Mesenchymal stem cell (in vitro differentiated cells and primary cell): ENCODE data around the gene ITIH1.

Experiments used
- DNase-seq: peaks from one replicate; pipeline ENCODE4 v3.0.0-alpha.2; 2013
- H2AFZ ChIP-seq: one replicate; pipeline ENCODE4 v1.6.1; 2013; ENCODE audit warnings: low read depth, mild to moderate bottlenecking, control low read depth, inconsistent platforms, low read length, moderate library complexity
- H2AK5ac ChIP-seq: 2 replicates; pipeline ENCODE4 v1.6.1; 2013; ENCODE audit warnings: low read length, moderate library complexity, mild to moderate bottlenecking, inconsistent platforms; ENCODE audit not compliant: severe bottlenecking
- H2BK120ac ChIP-seq: one replicate; pipeline ENCODE4 v1.6.1; 2013; ENCODE audit warnings: low read depth, mild to moderate bottlenecking, inconsistent platforms, low read length, moderate library complexity
- H2BK12ac ChIP-seq, 2 experiments: one replicate each; pipeline ENCODE4 v1.6.1; 2013; ENCODE audit warnings: inconsistent platforms in 2 of 2, low read length in 2 of 2, mild to moderate bottlenecking in 2 of 2, moderate library complexity in 2 of 2, control low read depth in 1 of 2
- H2BK15ac ChIP-seq: one replicate; pipeline ENCODE4 v1.6.1; 2013; ENCODE audit warnings: mild to moderate bottlenecking, low read depth, inconsistent platforms; ENCODE audit not compliant: poor library complexity, severe bottlenecking
- H2BK5ac ChIP-seq: 2 replicates; pipeline ENCODE4 v1.6.1; 2013; ENCODE audit warnings: low read depth, mild to moderate bottlenecking, low read length, control low read depth, inconsistent platforms; ENCODE audit not compliant: poor library complexity, severe bottlenecking
- H3K14ac ChIP-seq, 2 experiments: one replicate each; pipeline ENCODE4 v1.6.1; 2013; ENCODE audit warnings: inconsistent platforms in 2 of 2, low read length in 2 of 2, control low read depth in 1 of 2, mild to moderate bottlenecking in 1 of 2, moderate library complexity in 1 of 2
- H3K18ac ChIP-seq, 2 experiments: one replicate each; pipeline ENCODE4 v1.6.1; 2013; ENCODE audit warnings: inconsistent platforms in 2 of 2, low read length in 2 of 2, control low read depth in 1 of 2, low read depth in 1 of 2, mild to moderate bottlenecking in 1 of 2
- H3K23ac ChIP-seq, 2 experiments: one replicate each; pipeline ENCODE4 v1.6.1; 2013; ENCODE audit warnings: inconsistent platforms in 2 of 2, low read length in 2 of 2, mild to moderate bottlenecking in 2 of 2, moderate library complexity in 2 of 2, control low read depth in 1 of 2
- H3K27ac ChIP-seq: 2 replicates; pipeline ENCODE4 v1.5.1; 2013; ENCODE audit warnings: mild to moderate bottlenecking, moderate library complexity, low read length, control low read depth, inconsistent platforms; ENCODE audit not compliant: poor library complexity, severe bottlenecking
- H3K27me3 ChIP-seq, 2 experiments: 2 replicates each; pipeline versions ENCODE4 v1.6.1 to v1.7.0; 2013; ENCODE audit warnings: low read length in 2 of 2, mild to moderate bottlenecking in 2 of 2, moderate library complexity in 2 of 2, control low read depth in 1 of 2, inconsistent platforms in 1 of 2; ENCODE audit not compliant: control insufficient read depth in 1 of 2, insufficient read depth in 1 of 2
- H3K36me3 ChIP-seq, 2 experiments: 2 replicates each; pipeline versions ENCODE4 v1.6.1 to v1.7.0; 2013; ENCODE audit warnings: low read length in 2 of 2, control low read depth in 1 of 2, inconsistent platforms in 1 of 2, low read depth in 1 of 2, mild to moderate bottlenecking in 1 of 2; ENCODE audit not compliant: insufficient read depth in 2 of 2, control insufficient read depth in 1 of 2
- H3K4ac ChIP-seq, 2 experiments: one replicate each; pipeline ENCODE4 v1.6.1; 2013; ENCODE audit warnings: inconsistent platforms in 2 of 2, low read length in 2 of 2, mild to moderate bottlenecking in 2 of 2, moderate library complexity in 2 of 2, control low read depth in 1 of 2, low read depth in 1 of 2
- H3K4me1 ChIP-seq: 2 replicates; pipeline ENCODE4 v1.6.1; 2013; ENCODE audit warnings: low read depth, low read length, control low read depth; ENCODE audit not compliant: control insufficient read depth, insufficient read depth
- H3K4me2 ChIP-seq: 2 replicates; pipeline ENCODE4 v1.6.1; 2013; ENCODE audit warnings: low read length, mild to moderate bottlenecking, inconsistent platforms; ENCODE audit not compliant: poor library complexity, severe bottlenecking
- H3K4me3 ChIP-seq, 2 experiments: 2 replicates each; pipeline versions ENCODE4 v1.5.1 to v1.7.0; 2013; ENCODE audit warnings: low read length in 2 of 2, mild to moderate bottlenecking in 2 of 2, control low read depth in 1 of 2, low read depth in 1 of 2; ENCODE audit not compliant: insufficient read depth in 1 of 2
- H3K79me1 ChIP-seq: replicated peaks from 2 replicates; pipeline ENCODE4 v1.6.1; 2013; ENCODE audit warnings: mild to moderate bottlenecking, control low read depth, low read length, inconsistent platforms; ENCODE audit not compliant: poor library complexity, severe bottlenecking
- H3K9ac ChIP-seq: 2 replicates; pipeline ENCODE4 v1.7.0; 2013; ENCODE audit warnings: mild to moderate bottlenecking, low read length, moderate library complexity
- H3K9me3 ChIP-seq: 2 replicates; pipeline ENCODE4 v1.7.0; 2013; ENCODE audit warnings: mild to moderate bottlenecking, low read length; ENCODE audit not compliant: control insufficient read depth
- H4K8ac ChIP-seq: one replicate; pipeline ENCODE4 v1.6.1; 2013; ENCODE audit warnings: inconsistent platforms, mild to moderate bottlenecking, low read length, moderate library complexity
- H4K91ac ChIP-seq: one replicate; pipeline ENCODE4 v1.6.1; 2013; ENCODE audit warnings: mild to moderate bottlenecking, low read length, inconsistent platforms
- WGBS: methylation state at CpG from one replicate; pipeline ENCODE4 v1.1.7; 2013; ENCODE audit warnings: mixed read lengths; 5-methylcytosine and 5-hydroxymethylcytosine counted together

The ITIH1 gene

DNA sequence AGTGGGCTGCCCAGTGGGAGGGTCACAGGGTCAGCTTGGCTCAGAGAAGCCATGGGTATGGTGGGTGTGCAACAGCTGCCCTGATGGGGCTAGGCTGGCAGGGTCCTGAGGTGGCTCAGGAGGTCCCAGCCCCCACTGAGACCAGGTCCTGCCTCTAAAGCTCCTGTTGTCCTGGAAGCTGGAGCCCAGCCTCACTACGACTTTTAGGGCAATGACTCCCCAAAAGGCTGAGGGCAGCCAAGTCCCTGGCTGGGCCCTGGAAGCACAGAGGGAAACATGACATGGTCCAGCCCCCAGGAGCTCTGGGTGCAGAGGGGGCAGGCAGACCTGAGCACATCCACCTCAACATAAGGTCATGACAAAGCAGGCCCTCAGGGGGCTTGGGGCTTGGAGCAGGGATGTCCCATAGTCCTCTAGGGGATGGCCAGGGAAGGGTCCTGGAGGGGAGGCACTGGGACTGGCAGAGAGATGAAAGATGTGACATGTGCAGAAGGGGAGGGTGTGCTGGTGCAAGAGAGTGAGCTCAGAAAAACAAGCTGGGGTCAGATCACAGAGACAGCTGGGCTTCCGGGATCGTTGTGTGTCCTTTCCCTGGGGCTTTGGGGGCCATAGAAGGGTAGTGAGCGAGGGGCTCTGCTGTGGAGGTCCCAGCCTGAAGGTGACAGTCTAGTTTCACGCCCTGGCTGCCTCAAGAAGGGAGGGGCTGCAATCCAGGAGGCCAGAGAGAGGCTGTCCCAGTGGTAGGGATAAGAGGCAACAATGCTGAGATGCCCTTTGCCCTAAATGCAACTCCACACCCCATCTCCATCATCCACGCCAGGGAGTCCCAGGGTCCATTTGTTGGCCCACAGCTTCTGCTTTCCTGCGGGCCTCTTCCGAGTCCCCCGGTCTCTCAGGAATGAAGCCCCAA lies 16.6 kb downstream of the ITIH1 start:
- H2AFZ ChIP-seq: no peak overlapping the region

DNA sequence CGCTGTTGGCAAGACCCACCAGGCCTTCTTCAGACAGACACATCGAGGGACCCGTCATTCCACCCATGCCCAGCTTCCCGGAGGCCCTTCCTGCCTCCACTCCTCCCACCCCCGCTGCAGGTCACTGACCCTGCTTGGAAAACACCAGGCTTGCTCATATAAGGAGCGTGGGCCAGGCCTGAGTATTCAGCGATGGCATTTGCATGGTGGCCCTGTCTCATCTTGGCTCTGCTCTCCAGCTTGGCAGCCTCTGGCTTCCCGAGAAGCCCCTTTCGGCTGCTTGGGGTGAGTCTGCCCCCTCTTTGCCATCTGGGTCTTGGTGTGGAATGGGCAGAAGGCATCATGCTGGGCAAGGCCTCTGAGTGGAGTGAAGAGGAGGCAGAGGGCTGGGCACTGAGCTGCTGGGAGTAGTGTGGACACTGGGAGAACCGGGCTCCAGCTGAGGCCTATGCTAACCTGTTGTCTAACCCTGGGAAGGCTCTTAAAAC lies 17.3 kb downstream of the ITIH1 start, which contains the start of gene ITIH3:
Gene ITIH3, plus strand, starts transcription at position 185 of the 488 bp plus-strand sequence. Its CDS starts 8 bp downstream, at position 193.
- peaks cover 0 to 5% of the 10 kb centered on the region in 2 experiments for H3K36me3 ChIP-seq
- H3K27me3 ChIP-seq: peaks cover 8 to 33% of the 10 kb centered on the region in 2 experiments
- no peaks in the 10 kb centered on the region for H3K79me1 ChIP-seq
- no peaks in the 10 kb centered on the region for H3K9me3 ChIP-seq
- no peak within 1 kb of the TSS for H3K14ac ChIP-seq
- no peak within 1 kb of the TSS for H2BK15ac ChIP-seq
- peaks cover 3% of the 10 kb centered on the region for H3K4me1 ChIP-seq
- no peak within 1 kb of the TSS for H3K4me3 ChIP-seq
- H3K4ac ChIP-seq: no peak within 1 kb of the TSS
- H4K91ac ChIP-seq: no peak within 1 kb of the TSS
- no peak within 1 kb of the TSS for H2BK12ac ChIP-seq
- H2BK120ac ChIP-seq: no peak within 1 kb of the TSS
- H3K23ac ChIP-seq: peak within 1 kb of the TSS in 1 of 2 experiments; percentile 23
- WGBS: 83% methylated on average over 10 of the region's 10 CpGs
- no peak within 1 kb of the TSS for H4K8ac ChIP-seq
- H3K27ac ChIP-seq: no peak within 1 kb of the TSS
- H3K4me2 ChIP-seq: no peak within 1 kb of the TSS
- no peak within 1 kb of the TSS for H2BK5ac ChIP-seq
- no peak within 1 kb of the TSS for H2AFZ ChIP-seq
- no peak within 1 kb of the TSS for H3K9ac ChIP-seq
- DNase-seq: no peak
- no peak within 1 kb of the TSS for H2AK5ac ChIP-seq
- no peak within 1 kb of the TSS for H3K18ac ChIP-seq

More for the DNA sequence above, 16.6 kb downstream of the ITIH1 start:
- H3K4me3 ChIP-seq: no peak overlapping the region
- no peak overlapping the region for H3K9ac ChIP-seq
- H3K18ac ChIP-seq: no peak overlapping the region
- H3K4me2 ChIP-seq: no peak overlapping the region
- no peak overlapping the region for H4K91ac ChIP-seq
- no peak overlapping the region for H3K14ac ChIP-seq
- H2BK12ac ChIP-seq: no peak overlapping the region
- peaks cover 3% of the 10 kb centered on the region for H3K4me1 ChIP-seq
- H2BK15ac ChIP-seq: no peak overlapping the region
- WGBS: 68% methylated on average over 9 of the region's 9 CpGs
- no peak overlapping the region for H4K8ac ChIP-seq
- no peak overlapping the region for H3K27ac ChIP-seq
- H2BK120ac ChIP-seq: no peak overlapping the region
- H3K4ac ChIP-seq: no peak overlapping the region
- H3K79me1 ChIP-seq: no peaks in the 10 kb centered on the region
- H3K23ac ChIP-seq: peak overlapping the region in 1 of 2 experiments; percentile 23
- no peaks in the 10 kb centered on the region for H3K9me3 ChIP-seq
- H3K27me3 ChIP-seq: peaks cover 8 to 40% of the 10 kb centered on the region in 2 experiments
- H2AK5ac ChIP-seq: no peak overlapping the region
- H3K36me3 ChIP-seq: peaks cover 0 to 5% of the 10 kb centered on the region in 2 experiments
- H2BK5ac ChIP-seq: no peak overlapping the region
- DNase-seq: no peak

- H3K9ac ChIP-seq: no peak overlapping the region
- H2AK5ac ChIP-seq: no peak overlapping the region
- H3K4me3 ChIP-seq: no peak overlapping the region
- no peak overlapping the region for H2BK15ac ChIP-seq
- peaks cover 3% of the 10 kb centered on the region for H3K4me1 ChIP-seq
- H3K14ac ChIP-seq: no peak overlapping the region
- no peak overlapping the region for H4K91ac ChIP-seq
- H3K27me3 ChIP-seq: peaks cover 5 to 29% of the 10 kb centered on the region in 2 experiments
- no peaks in the 10 kb centered on the region for H3K79me1 ChIP-seq
- H3K4me2 ChIP-seq: no peak overlapping the region
- H4K8ac ChIP-seq: no peak overlapping the region
- WGBS: 86% methylated on average over 9 of the region's 9 CpGs
- no peak overlapping the region for H2BK12ac ChIP-seq
- no peak overlapping the region for H2BK5ac ChIP-seq
- no peaks in the 10 kb centered on the region for H3K9me3 ChIP-seq
- H3K36me3 ChIP-seq: peaks cover 0 to 5% of the 10 kb centered on the region in 2 experiments
- no peak for DNase-seq
- H2BK120ac ChIP-seq: no peak overlapping the region
- no peak overlapping the region for H3K23ac ChIP-seq
- no peak overlapping the region for H3K4ac ChIP-seq
- H3K18ac ChIP-seq: no peak overlapping the region
- no peak overlapping the region for H3K27ac ChIP-seq
- H2AFZ ChIP-seq: no peak overlapping the region
Measured at GRCh38 chr3:52795298-52795900, 18.0 kb downstream of the ITIH1 start.

DNA sequence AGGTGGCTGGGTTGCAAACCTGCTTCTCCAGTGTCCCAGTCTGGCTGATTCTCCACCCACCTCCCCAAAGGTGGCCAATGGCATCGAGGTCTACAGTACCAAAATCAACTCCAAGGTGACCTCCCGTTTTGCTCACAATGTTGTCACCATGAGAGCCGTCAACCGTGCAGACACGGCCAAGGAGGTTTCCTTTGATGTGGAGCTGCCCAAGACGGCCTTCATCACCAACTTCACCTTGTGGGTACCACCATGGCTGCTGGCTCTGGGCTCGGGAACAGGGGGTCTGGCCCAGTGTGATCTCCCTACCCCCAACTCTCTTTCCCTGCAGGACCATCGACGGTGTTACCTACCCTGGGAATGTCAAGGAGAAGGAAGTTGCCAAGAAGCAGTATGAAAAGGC lies 19.0 kb downstream of the ITIH1 start:
- Histone ChIP-seq H3K4me1 (peaks cover 1% of the 10 kb centered on the region), H3K18ac (no peak overlapping the region), H3K27ac (no peak overlapping the region), H4K8ac (no peak overlapping the region), H2BK12ac (no peak overlapping the region), H3K23ac (no peak overlapping the region), H3K4me2 (no peak overlapping the region), H3K9ac (no peak overlapping the region), H2BK120ac (no peak overlapping the region), H2BK5ac (no peak overlapping the region), H3K9me3 (no peaks in the 10 kb centered on the region), H3K36me3 (no peaks in the 10 kb centered on the region), H3K14ac (no peak overlapping the region), H2BK15ac (no peak overlapping the region), H3K27me3 (peaks cover 0 to 25% of the 10 kb centered on the region in 2 experiments), H3K79me1 (no peaks in the 10 kb centered on the region), H4K91ac (no peak overlapping the region), H3K4ac (no peak overlapping the region), H3K4me3 (no peak overlapping the region), H2AFZ (no peak overlapping the region), H2AK5ac (no peak overlapping the region)
- no peak for DNase-seq
- WGBS: 85% methylated on average over 7 of the region's 9 CpGs
